GM21737 (cell line): Measurements from ENCODE around the gene MAIP1.

ENCODE experiments used
- ATAC-seq: cut with Tn5 transposase; IDR thresholded peaks from one replicate; pipeline ENCODE4 v1.9.1; 2021; ENCODE audit warnings: mild to moderate bottlenecking, moderate library complexity; ENCODE audit not compliant: unreplicated experiment

MAIP1 gene

GRCh38 chr2:199946836-199947235 is 8.5 kb upstream of the MAIP1 start:
- ATAC-seq: no peak

- no peak for ATAC-seq
Measured at GRCh38 chr2:199950396-199950795, 5.0 kb upstream of the MAIP1 start.

- no peak for ATAC-seq
Measured at GRCh38 chr2:199951023-199951422, 4.4 kb upstream of the MAIP1 start.

GRCh38 chr2:199955007-199955338 is 409 bp upstream of the MAIP1 start:
- peak; percentile 43 for ATAC-seq

GRCh38 chr2:199956062-199956380 is 639 bp downstream of the MAIP1 start:
- ATAC-seq: no peak

GRCh38 chr2:199958014-199958413 is 2.6 kb downstream of the MAIP1 start:
- no peak for ATAC-seq

- no peak for ATAC-seq
Measured at GRCh38 chr2:199962203-199962602, 6.8 kb downstream of the MAIP1 start.

GRCh38 chr2:199966405-199966804 is 11.0 kb downstream of the MAIP1 start:
- no peak for ATAC-seq

- no peak for ATAC-seq
Measured at GRCh38 chr2:199966976-199967375, 11.6 kb downstream of the MAIP1 start.

- ATAC-seq: no peak
Measured at GRCh38 chr2:199968126-199968525, 12.7 kb downstream of the MAIP1 start.

GRCh38 chr2:199972088-199972626 is 16.8 kb downstream of the MAIP1 start:
- no peak for ATAC-seq

GRCh38 chr2:199973703-199974102 is 18.3 kb downstream of the MAIP1 start:
- no peak for ATAC-seq

- ATAC-seq: no peak
Measured at GRCh38 chr2:199975273-199975895, 20.0 kb downstream of the MAIP1 start.

GRCh38 chr2:199977984-199978415 is 22.6 kb downstream of the MAIP1 start:
- ATAC-seq: peak; percentile 85

GRCh38 chr2:199979398-199979797 is 24.0 kb downstream of the MAIP1 start:
- no peak for ATAC-seq

GRCh38 chr2:199979832-199980628 is 24.6 kb downstream of the MAIP1 start:
- ATAC-seq: no peak

GRCh38 chr2:199982126-199982843 is 26.9 kb downstream of the MAIP1 start:
- no peak for ATAC-seq

GRCh38 chr2:199983534-199983933 is 28.2 kb downstream of the MAIP1 start:
- no peak for ATAC-seq

GRCh38 chr2:199984159-199984558 is 28.8 kb downstream of the MAIP1 start:
- ATAC-seq: no peak

- no peak for ATAC-seq
Measured at GRCh38 chr2:199984755-199985154, 29.4 kb downstream of the MAIP1 start.

- peak; percentile 73 for ATAC-seq
Measured at GRCh38 chr2:199985625-199986207, 30.3 kb downstream of the MAIP1 start.
